ENCODE measurements around the gene TMEM266.

DNA sequence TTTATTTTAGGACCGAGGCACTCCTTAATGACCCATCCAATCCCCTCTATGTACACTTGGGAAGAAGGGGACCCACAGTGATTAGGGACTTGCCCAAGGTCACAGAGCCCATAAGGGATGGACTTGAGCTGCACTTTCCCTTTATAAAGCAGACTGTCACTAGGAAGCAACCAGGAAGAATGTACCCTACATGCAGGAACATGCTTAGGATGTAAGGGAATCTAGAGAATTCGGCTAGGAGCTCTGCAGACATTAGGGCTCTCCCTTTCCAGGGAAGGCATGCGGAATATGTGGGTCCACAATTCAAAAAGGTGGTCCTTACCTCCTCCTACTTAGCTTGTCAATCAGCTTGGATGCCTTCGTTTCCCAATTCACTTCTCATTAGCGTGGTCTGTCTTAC, 78.7 kb downstream of the TMEM266 start:
- TF ChIP-seq, protein P1, sequence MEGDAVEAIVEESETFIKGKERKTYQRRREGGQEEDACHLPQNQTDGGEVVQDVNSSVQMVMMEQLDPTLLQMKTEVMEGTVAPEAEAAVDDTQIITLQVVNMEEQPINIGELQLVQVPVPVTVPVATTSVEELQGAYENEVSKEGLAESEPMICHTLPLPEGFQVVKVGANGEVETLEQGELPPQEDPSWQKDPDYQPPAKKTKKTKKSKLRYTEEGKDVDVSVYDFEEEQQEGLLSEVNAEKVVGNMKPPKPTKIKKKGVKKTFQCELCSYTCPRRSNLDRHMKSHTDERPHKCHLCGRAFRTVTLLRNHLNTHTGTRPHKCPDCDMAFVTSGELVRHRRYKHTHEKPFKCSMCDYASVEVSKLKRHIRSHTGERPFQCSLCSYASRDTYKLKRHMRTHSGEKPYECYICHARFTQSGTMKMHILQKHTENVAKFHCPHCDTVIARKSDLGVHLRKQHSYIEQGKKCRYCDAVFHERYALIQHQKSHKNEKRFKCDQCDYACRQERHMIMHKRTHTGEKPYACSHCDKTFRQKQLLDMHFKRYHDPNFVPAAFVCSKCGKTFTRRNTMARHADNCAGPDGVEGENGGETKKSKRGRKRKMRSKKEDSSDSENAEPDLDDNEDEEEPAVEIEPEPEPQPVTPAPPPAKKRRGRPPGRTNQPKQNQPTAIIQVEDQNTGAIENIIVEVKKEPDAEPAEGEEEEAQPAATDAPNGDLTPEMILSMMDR (IDR thresholded peaks at IDR 0.05; ENCODE audit: poor library complexity) = no peak
- TF ChIP-seq EZH2 (IDR thresholded peaks at IDR 0.05; ENCODE audit: borderline replicate concordance) = no peak

Data from hepatocyte (in vitro differentiated cells).